Measurements from ENCODE around the gene MBD3.

Gene MBD3

GRCh38 chr19:1622541-1622940 is 29.9 kb upstream of the MBD3 start:
- TF ChIP-seq CTCF (IDR thresholded peaks at IDR 0.05), result no peak
- TF ChIP-seq ZFX (IDR thresholded peaks at IDR 0.05; ENCODE audit: borderline replicate concordance), result no peak
- no peak overlapping the region for H3K27ac ChIP-seq

GRCh38 chr19:1622007-1622406 is 29.3 kb upstream of the MBD3 start:
- H3K27ac ChIP-seq, result no peak overlapping the region
- TF ChIP-seq CTCF (IDR thresholded peaks at IDR 0.05) (no peak), ZFX (IDR thresholded peaks at IDR 0.05; ENCODE audit: borderline replicate concordance) (no peak)

GRCh38 chr19:1621574-1621973 is 28.9 kb upstream of the MBD3 start:
- TF ChIP-seq CTCF (IDR thresholded peaks at IDR 0.05), result no peak
- no peak for TF ChIP-seq ZFX (IDR thresholded peaks at IDR 0.05; ENCODE audit: borderline replicate concordance)
- no peak overlapping the region for H3K27ac ChIP-seq

GRCh38 chr19:1621021-1621420 is 28.4 kb upstream of the MBD3 start:
- TF ChIP-seq CTCF (IDR thresholded peaks at IDR 0.05) (no peak), ZFX (IDR thresholded peaks at IDR 0.05; ENCODE audit: borderline replicate concordance) (no peak)
- no peak overlapping the region for H3K27ac ChIP-seq

- no peak overlapping the region for H3K27ac ChIP-seq
- TF ChIP-seq ZFX (IDR thresholded peaks at IDR 0.05; ENCODE audit: borderline replicate concordance) (no peak), CTCF (IDR thresholded peaks at IDR 0.05) (no peak)
Measured at GRCh38 chr19:1620502-1620901, 27.8 kb upstream of the MBD3 start.

GRCh38 chr19:1619703-1620102 is 27.0 kb upstream of the MBD3 start:
- TF ChIP-seq ZFX (IDR thresholded peaks at IDR 0.05; ENCODE audit: borderline replicate concordance) (no peak), CTCF (IDR thresholded peaks at IDR 0.05) (no peak)
- H3K27ac ChIP-seq, result no peak overlapping the region

- no peak for TF ChIP-seq ZFX (IDR thresholded peaks at IDR 0.05; ENCODE audit: borderline replicate concordance)
- TF ChIP-seq CTCF (IDR thresholded peaks at IDR 0.05), result no peak
- no peak overlapping the region for H3K27ac ChIP-seq
Measured at GRCh38 chr19:1619094-1619439, 26.4 kb upstream of the MBD3 start.
